ENCODE results near the gene RENBP. TPM values are rescaled to one million over a fixed set of nuclear protein-coding genes. Genes with fewer than 3 reads are reported as not detected.

Gene RENBP
- total RNA-seq = 2.1 and 5.0 TPM in 2 replicates

DNA sequence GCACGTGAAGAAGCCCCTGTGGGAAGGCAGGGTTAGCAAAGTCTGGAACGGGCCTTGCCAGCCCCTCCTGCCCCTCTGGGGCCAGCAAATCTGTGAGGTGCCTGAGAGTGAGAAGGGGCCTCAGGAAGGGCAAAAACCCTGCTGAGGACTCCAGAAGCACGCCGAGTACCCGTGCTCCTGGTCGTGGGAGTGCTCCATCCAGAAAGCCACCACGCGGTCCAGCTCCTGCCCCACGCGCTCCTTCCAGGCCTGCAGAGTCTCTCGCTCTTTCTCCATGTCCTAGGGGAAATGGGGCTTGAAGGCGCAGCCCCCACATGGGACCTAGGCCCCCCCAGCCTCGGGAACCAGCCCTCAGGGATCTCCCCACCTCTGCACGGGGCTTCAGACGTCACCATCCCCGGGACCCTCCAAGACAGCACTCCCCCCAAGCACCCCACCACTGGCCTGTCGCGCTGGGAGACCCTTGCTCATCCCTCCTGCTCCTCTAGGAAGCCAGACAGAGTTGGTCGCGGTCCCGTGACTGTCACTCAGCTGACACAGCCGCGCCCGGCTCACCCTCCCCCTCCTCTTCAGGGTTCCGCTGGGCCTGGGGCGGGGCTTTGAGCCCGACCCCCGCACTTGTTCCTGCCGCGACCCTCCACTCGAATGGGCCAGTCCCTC is at the start of gene RENBP:
RENBP (minus strand) TSS at position 504 of the 660 bp plus-strand sequence; CDS start at position 471, 33 bp downstream.

DNA sequence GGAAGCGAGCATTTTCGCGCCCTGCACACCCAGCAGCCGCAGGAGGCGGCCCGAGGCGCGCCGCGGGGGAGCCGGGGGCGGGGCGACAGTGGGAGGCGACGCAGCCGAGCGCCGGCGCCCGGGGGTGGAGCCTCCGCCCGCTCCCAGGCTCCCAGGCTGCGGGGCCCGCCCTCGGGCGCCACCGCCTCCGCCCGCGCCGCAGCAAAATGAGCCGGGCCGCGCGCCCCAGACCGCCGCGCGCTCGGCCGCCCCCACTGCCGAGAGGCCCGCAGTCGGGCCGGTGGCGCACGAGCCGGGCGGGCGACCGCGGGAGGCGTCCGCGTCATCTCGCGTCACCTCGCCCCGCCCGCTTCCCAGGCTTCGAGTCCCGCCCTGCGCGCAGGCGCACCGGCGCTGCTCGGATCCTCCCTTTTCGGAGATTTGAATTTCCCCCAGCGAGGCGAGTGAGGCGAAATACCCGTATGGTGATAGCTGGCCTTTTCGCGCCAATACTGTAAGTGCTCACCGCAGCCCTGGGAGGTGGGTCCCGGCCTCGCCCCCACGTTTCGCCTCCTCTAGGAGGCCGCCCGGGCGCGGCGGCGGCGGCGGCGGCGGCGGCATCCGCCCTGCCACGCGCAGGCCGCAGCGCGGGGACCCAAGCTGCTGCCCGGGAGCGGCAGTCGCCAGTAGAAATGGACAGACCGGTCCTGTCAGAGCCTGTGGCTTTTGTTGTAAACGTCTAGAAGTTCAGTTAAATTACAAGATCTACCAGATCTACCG is 28.1 kb upstream of the RENBP start, which contains the start of gene TMEM187:
TMEM187 (plus strand) TSS at position 387 of the 759 bp plus-strand sequence. CDS start 9,309 bp downstream, outside the sequence.

DNA sequence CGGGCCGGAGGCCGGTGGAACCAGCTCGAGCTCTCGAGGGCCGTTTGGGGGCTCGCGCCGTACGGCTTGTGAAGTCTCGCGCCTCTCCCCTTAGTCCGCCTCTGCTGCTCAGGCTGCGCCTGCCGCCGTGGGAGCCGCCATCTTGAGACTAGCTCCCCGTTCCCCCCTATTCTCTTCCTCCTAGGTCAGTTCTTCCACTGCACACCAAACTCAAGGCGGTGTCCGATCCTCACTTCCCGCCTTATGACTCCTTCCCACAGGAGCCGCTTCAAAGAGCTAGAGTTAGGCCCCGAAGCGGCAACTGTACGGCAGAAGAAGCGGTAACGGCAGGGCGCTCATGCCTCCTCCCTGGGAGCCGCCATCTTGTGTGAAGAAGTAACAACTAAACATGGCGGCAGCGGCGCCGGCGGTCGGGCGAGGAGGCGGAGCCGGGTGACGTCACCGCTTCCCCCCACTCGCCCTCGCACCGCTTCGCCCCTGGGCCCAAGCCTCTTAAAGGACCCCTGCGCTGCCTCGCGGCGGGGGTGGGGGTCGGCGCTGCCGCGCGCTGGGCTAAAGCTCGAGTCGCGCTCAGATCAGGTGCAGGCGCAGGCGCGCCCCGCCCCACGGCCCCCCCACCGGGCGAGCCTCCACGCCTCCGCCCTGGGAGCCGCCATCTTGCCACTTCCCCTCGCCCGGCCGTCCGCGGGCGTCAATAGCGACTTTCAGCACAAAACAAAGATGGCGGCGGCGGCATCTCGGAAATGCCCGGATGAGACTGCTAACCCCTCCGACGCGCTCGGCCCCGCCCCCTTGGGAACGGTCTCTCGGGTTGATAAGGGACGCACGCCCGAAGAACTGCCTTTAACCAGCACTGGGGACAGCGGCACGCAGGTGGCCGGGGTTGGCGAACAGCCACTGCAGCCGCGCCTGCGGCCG is 27.3 kb upstream of the RENBP start, which contains the start of gene HCFC1:
HCFC1 (minus strand) TSS at position 369 of the 918 bp plus-strand sequence. CDS start 978 bp downstream, outside the sequence.

DNA sequence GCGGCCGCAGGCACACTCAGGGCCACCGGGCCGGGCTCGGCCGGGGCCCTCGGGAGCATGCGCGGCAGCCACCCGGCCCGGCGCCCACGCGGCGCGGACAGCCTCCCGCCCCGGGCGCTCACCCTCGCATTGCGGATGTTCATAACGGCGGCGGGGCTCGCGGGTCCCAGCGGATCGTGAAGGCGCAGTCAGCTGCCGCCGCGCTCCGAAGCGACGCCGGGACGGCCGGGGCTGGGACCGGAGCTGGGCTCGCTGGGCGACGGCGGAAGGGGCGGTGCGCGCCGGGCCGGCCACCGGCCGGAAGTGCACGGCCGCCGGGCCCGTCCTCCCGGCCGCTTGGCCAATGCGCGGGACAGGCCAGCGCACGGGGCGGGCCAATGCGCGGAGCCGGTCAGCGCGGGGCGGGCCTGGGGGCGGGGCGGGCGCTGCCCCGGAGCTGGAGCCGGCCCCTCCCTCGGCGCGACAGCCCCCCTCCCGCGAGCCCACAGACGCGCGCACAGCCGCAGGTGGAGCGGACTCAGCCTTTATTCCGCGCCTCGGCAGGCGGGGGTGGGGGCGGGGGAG is 9.6 kb downstream of the RENBP start, which contains the start of gene NAA10:
NAA10 (minus strand) TSS at position 276 of the 564 bp plus-strand sequence; CDS start at position 143, 133 bp downstream.

DNA sequence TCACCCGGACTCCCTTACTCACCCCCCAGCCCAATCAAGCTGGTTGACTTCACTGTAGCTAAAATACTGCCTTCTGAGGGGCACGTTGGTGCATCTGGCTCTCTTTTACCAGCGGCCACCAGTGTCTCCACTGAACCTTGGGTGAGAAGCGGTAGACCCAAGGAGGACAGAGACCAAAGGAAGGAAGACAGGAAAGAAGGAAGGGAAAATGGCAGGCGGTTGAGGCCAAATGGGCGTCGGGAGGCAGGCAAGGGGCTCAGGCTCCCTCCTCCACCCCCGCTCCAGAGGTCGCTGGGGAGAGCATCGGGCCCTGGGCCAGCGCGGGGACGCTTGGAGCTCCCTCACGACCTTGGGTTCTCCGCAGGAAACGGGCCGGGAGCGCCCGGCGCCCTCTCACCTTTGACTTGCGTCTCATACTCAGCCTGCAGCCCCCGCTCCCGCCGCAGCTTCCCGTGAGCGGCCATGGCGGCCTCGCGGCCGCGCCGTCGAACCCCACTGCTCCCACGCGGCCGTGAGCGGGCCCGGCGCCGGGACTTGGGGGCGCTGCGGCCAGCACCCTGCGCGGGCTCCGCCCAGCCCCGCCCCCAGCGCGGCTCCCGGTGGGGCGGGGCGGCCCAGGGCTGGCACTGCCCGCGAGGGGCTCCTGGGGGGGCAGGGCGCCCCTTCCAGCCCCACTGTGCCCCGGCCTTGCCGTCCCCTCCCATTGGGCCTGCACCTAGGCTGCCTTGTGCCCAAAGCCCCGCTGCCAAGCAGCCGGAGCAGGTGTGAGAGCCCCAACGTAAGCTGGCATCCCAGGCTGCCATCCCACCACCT is 18.5 kb downstream of the RENBP start, which contains the start of gene ARHGAP4:
ARHGAP4 (minus strand) TSS at position 526 of the 813 bp plus-strand sequence; CDS start at position 464, 62 bp downstream.

GRCh38 chrX:153903991-153904957 is 40.2 kb downstream of the RENBP start, which contains the start of gene AVPR2:
Gene AVPR2, plus strand, starts transcription at chrX:153904673. Its CDS starts 473 bp downstream, at chrX:153905146.

GRCh38 chrX:153885968-153886903 is 58.2 kb downstream of the RENBP start, which contains the start of gene L1CAM:
Gene L1CAM, minus strand, starts transcription at chrX:153886173. Its CDS starts 10,337 bp downstream, at chrX:153875836.

Other genes starting within 250 kb of the RENBP start
- 156 and 184 TPM in 2 replicates for gene BCAP31, start 220.3 kb downstream of the RENBP start, total RNA-seq
- 17.2 and 25.5 TPM in 2 replicates for gene ABCD1, start 219.8 kb downstream of the RENBP start, total RNA-seq
- gene PLXNB3, start 180.4 kb downstream of the RENBP start, total RNA-seq = 6.2 and 24.6 TPM in 2 replicates
- under 0.01 and 2.2 TPM in 2 replicates for gene SRPK3, start 163.6 kb downstream of the RENBP start, total RNA-seq
- gene IDH3G, start 150.3 kb downstream of the RENBP start, total RNA-seq = 46.9 and 57.2 TPM in 2 replicates
- gene SSR4, start 150.0 kb downstream of the RENBP start, total RNA-seq = 49.2 and 134 TPM in 2 replicates
- under 0.01 and 0.18 TPM in 2 replicates for gene PDZD4, start 114.1 kb downstream of the RENBP start, total RNA-seq
- 0.59 and 2.6 TPM in 2 replicates for gene L1CAM, start 58.5 kb downstream of the RENBP start, total RNA-seq
- gene AVPR2, start 40.0 kb downstream of the RENBP start, total RNA-seq = not detected in 2 replicates
- 0.97 and 2.1 TPM in 2 replicates for gene ARHGAP4, start 18.4 kb downstream of the RENBP start, total RNA-seq
- gene NAA10, start 9.6 kb downstream of the RENBP start, total RNA-seq = 54.9 and 56.9 TPM in 2 replicates
- gene HCFC1, start 27.2 kb upstream of the RENBP start, total RNA-seq = 14.0 and 34.4 TPM in 2 replicates
- gene TMEM187, start 28.1 kb upstream of the RENBP start, total RNA-seq = 5.6 and 5.7 TPM in 2 replicates
- 78.7 and 109 TPM in 2 replicates for gene IRAK1, start 75.3 kb upstream of the RENBP start, total RNA-seq
- 21.7 and 34.5 TPM in 2 replicates for gene MECP2, start 153.1 kb upstream of the RENBP start, total RNA-seq
- not detected in 2 replicates for gene OPN1LW, start 199.6 kb upstream of the RENBP start, total RNA-seq
- gene OPN1MW, start 238.0 kb upstream of the RENBP start, total RNA-seq = not detected in 2 replicates

All from smooth muscle cell of the umbilical artery (primary cell).